Activated naive CD8-positive, alpha-beta T cell treated with anti-CD3 and anti-CD28 coated beads, Interleukin-2, amount 10 ng/mL, durations not matched to agents 7 days and 5 days (primary cell): Measurements from ENCODE around the gene LEMD3. TPM values are rescaled to one million over a fixed set of nuclear protein-coding genes. Genes with fewer than 3 reads are reported as not detected.
A peak's percentile ranks its signal among the peaks of the same experiment; 100 is the strongest.

Experiments used
- ATAC-seq: fragments of 150-1000 bp; cut with Tn5 transposase; one replicate; pipeline ENCODE4 v1.10.0; 2021; ENCODE audit warnings: low read depth, moderate library complexity
- POLR2A ChIA-PET: fragments of 350-600 bp; sonication (Branson Sonifier 250); formaldehyde crosslinking; loops from one replicate; lab custom pipeline; 2021; ENCODE audit warnings: antibody characterized with exemption; lab: Charles Lee
- DNase-seq: peaks from one replicate; pipeline ENCODE4 v3.0.0; 2021
- H3K27ac Mint-ChIP-seq: one replicate; pipeline ENCODE4 v1.8.0; 2022; ENCODE audit warnings: mild to moderate bottlenecking, mixed read lengths
- H3K27me3 Mint-ChIP-seq: one replicate; pipeline ENCODE4 v1.8.0; 2022; ENCODE audit warnings: mild to moderate bottlenecking, moderate library complexity, mixed read lengths
- H3K36me3 Mint-ChIP-seq: one replicate; pipeline ENCODE4 v1.8.0; 2021; ENCODE audit warnings: mild to moderate bottlenecking, mixed read lengths
- H3K4me1 Mint-ChIP-seq: one replicate; pipeline ENCODE4 v1.8.0; 2021; ENCODE audit warnings: mixed read lengths
- H3K4me3 Mint-ChIP-seq: one replicate; pipeline ENCODE4 v1.8.0; 2022; ENCODE audit warnings: mild to moderate bottlenecking, moderate library complexity, mixed read lengths
- H3K9me3 Mint-ChIP-seq: one replicate; pipeline ENCODE4 v1.8.0; 2021; ENCODE audit warnings: mixed read lengths
- total RNA-seq, 2 experiments: library from RNA; stranded (reverse); gene quantifications; one replicate each; pipeline ENCODE4 v1.2.3, GENCODE V29; 2021

The LEMD3 gene
- 10 to 100 TPM; 46.0 to 49.6 TPM for total RNA-seq

- peak within 1 kb of the TSS; percentile 98 for H3K27ac Mint-ChIP-seq
- H3K9me3 Mint-ChIP-seq: no peaks in the 10 kb centered on the region
- POLR2A ChIA-PET: interaction anchor here (0.6 to 3.1 kb wide), 24 partner anchors 9 to 1103 kb away, joined by 3 to 33 read pairs (median 5); partner anchors contain the start of genes LLPH and TMBIM4
- ATAC-seq (peak; percentile 92), DNase-seq (peak; percentile 94)
- peaks cover 2% of the 10 kb centered on the region for H3K27me3 Mint-ChIP-seq
- peak within 1 kb of the TSS; percentile 95 for H3K4me3 Mint-ChIP-seq
- H3K36me3 Mint-ChIP-seq: peaks cover 19% of the 10 kb centered on the region
- H3K4me1 Mint-ChIP-seq: peaks cover 27% of the 10 kb centered on the region
Measured at GRCh38 chr12:65169320-65170208, at the start of gene LEMD3. LEMD3 (plus strand) TSS chr12:65169583; CDS start chr12:65169597, 14 bp downstream.

GRCh38 chr12:65121049-65121955 is 48.1 kb upstream of the LEMD3 start, which contains the start of gene WIF1:
WIF1 (minus strand) TSS chr12:65121305; CDS start chr12:65121191, 114 bp downstream.
- ATAC-seq (peak; percentile 79), DNase-seq (peak; percentile 71)
- POLR2A ChIA-PET: no interaction called here
- H3K27me3 Mint-ChIP-seq: peaks cover 40% of the 10 kb centered on the region
- H3K27ac Mint-ChIP-seq: no peak within 1 kb of the TSS
- peak within 1 kb of the TSS; percentile 62 for H3K4me3 Mint-ChIP-seq
- no peaks in the 10 kb centered on the region for H3K36me3 Mint-ChIP-seq
- H3K4me1 Mint-ChIP-seq: peaks cover 5% of the 10 kb centered on the region
- no peaks in the 10 kb centered on the region for H3K9me3 Mint-ChIP-seq

GRCh38 chr12:65121956-65122469 is 47.4 kb upstream of the LEMD3 start:
- no peaks in the 10 kb centered on the region for H3K36me3 Mint-ChIP-seq
- no peak for ATAC-seq
- peaks cover 5% of the 10 kb centered on the region for H3K4me1 Mint-ChIP-seq
- H3K27ac Mint-ChIP-seq: no peak overlapping the region
- DNase-seq: no peak
- H3K9me3 Mint-ChIP-seq: no peaks in the 10 kb centered on the region
- peak overlapping the region; percentile 51 for H3K4me3 Mint-ChIP-seq
- H3K27me3 Mint-ChIP-seq: peaks cover 40% of the 10 kb centered on the region
- POLR2A ChIA-PET: no interaction called here

GRCh38 chr12:65122703-65123102 is 46.7 kb upstream of the LEMD3 start:
- Mint-ChIP-seq H3K27ac (no peak overlapping the region), H3K36me3 (no peaks in the 10 kb centered on the region), H3K4me3 (no peak overlapping the region), H3K9me3 (no peaks in the 10 kb centered on the region), H3K4me1 (peaks cover 5% of the 10 kb centered on the region), H3K27me3 (peaks cover 44% of the 10 kb centered on the region)
- no peak for DNase-seq
- ATAC-seq: no peak
- POLR2A ChIA-PET: no interaction called here

- H3K9me3 Mint-ChIP-seq: no peaks in the 10 kb centered on the region
- POLR2A ChIA-PET: no interaction called here
- H3K27me3 Mint-ChIP-seq: peaks cover 42% of the 10 kb centered on the region
- ATAC-seq: no peak
- H3K27ac Mint-ChIP-seq: no peak overlapping the region
- peaks cover 5% of the 10 kb centered on the region for H3K4me1 Mint-ChIP-seq
- H3K36me3 Mint-ChIP-seq: no peaks in the 10 kb centered on the region
- no peak overlapping the region for H3K4me3 Mint-ChIP-seq
- no peak for DNase-seq
Measured at GRCh38 chr12:65123435-65124063, 45.8 kb upstream of the LEMD3 start.

- no peak overlapping the region for H3K4me3 Mint-ChIP-seq
- ATAC-seq: no peak
- H3K9me3 Mint-ChIP-seq: no peaks in the 10 kb centered on the region
- DNase-seq: no peak
- POLR2A ChIA-PET: no interaction called here
- H3K4me1 Mint-ChIP-seq: peaks cover 5% of the 10 kb centered on the region
- peaks cover 40% of the 10 kb centered on the region for H3K27me3 Mint-ChIP-seq
- no peak overlapping the region for H3K27ac Mint-ChIP-seq
- H3K36me3 Mint-ChIP-seq: no peaks in the 10 kb centered on the region
Measured at GRCh38 chr12:65125247-65125646, 44.1 kb upstream of the LEMD3 start.

- Mint-ChIP-seq H3K4me1 (peaks cover 2% of the 10 kb centered on the region), H3K36me3 (no peaks in the 10 kb centered on the region), H3K9me3 (no peaks in the 10 kb centered on the region), H3K27me3 (peaks cover 37% of the 10 kb centered on the region), H3K4me3 (no peak overlapping the region), H3K27ac (no peak overlapping the region)
- no peak for DNase-seq
- POLR2A ChIA-PET: no interaction called here
- ATAC-seq: no peak
Measured at GRCh38 chr12:65125975-65126374, 43.4 kb upstream of the LEMD3 start.

- Mint-ChIP-seq H3K4me3 (no peak overlapping the region), H3K9me3 (no peaks in the 10 kb centered on the region), H3K4me1 (peaks cover 1% of the 10 kb centered on the region), H3K36me3 (no peaks in the 10 kb centered on the region), H3K27me3 (peaks cover 39% of the 10 kb centered on the region), H3K27ac (no peak overlapping the region)
- POLR2A ChIA-PET: no interaction called here
- DNase-seq: no peak
- no peak for ATAC-seq
Measured at GRCh38 chr12:65126482-65126881, 42.9 kb upstream of the LEMD3 start.

- Mint-ChIP-seq H3K4me3 (no peak overlapping the region), H3K36me3 (no peaks in the 10 kb centered on the region), H3K27me3 (peaks cover 41% of the 10 kb centered on the region), H3K4me1 (no peaks in the 10 kb centered on the region), H3K9me3 (peaks cover 5% of the 10 kb centered on the region), H3K27ac (no peak overlapping the region)
- POLR2A ChIA-PET: no interaction called here
- no peak for DNase-seq
- ATAC-seq: no peak
Measured at GRCh38 chr12:65133879-65134278, 35.5 kb upstream of the LEMD3 start.

GRCh38 chr12:65139389-65139788 is 30.0 kb upstream of the LEMD3 start:
- Mint-ChIP-seq H3K36me3 (no peaks in the 10 kb centered on the region), H3K27me3 (peaks cover 61% of the 10 kb centered on the region), H3K27ac (no peak overlapping the region), H3K9me3 (peaks cover 5% of the 10 kb centered on the region), H3K4me1 (no peaks in the 10 kb centered on the region), H3K4me3 (no peak overlapping the region)
- DNase-seq: no peak
- ATAC-seq: no peak
- POLR2A ChIA-PET: no interaction called here

- Mint-ChIP-seq H3K4me1 (no peaks in the 10 kb centered on the region), H3K4me3 (no peak overlapping the region), H3K9me3 (peaks cover 5% of the 10 kb centered on the region), H3K27ac (no peak overlapping the region), H3K36me3 (no peaks in the 10 kb centered on the region), H3K27me3 (peaks cover 70% of the 10 kb centered on the region)
- ATAC-seq: no peak
- no peak for DNase-seq
- POLR2A ChIA-PET: no interaction called here
Measured at GRCh38 chr12:65140738-65141137, 28.6 kb upstream of the LEMD3 start.

GRCh38 chr12:65147312-65147905 is 22.0 kb upstream of the LEMD3 start:
- ATAC-seq (no peak), DNase-seq (no peak)
- Mint-ChIP-seq H3K36me3 (no peaks in the 10 kb centered on the region), H3K4me3 (no peak overlapping the region), H3K9me3 (no peaks in the 10 kb centered on the region), H3K4me1 (peaks cover 4% of the 10 kb centered on the region), H3K27me3 (peaks cover 37% of the 10 kb centered on the region), H3K27ac (no peak overlapping the region)
- POLR2A ChIA-PET: interaction anchor here (0.6 kb wide), 1 partner anchor 15 kb away, joined by 3 read pairs; no protein-coding TSS in a partner anchor
